Measurements from ENCODE around the gene TYW1B.
A peak's percentile ranks its signal among the peaks of the same experiment; 100 is the strongest.
"Not testable (repeated sequence)": the region's sequence is repeated elsewhere in the genome, so short reads cannot be mapped to it uniquely, and the experiment has no call there.

Gene TYW1B

GRCh38 chr7:72696643-72697042, 131.4 kb downstream of the TYW1B start:
- not testable (repeated sequence) for DNase-seq

GRCh38 chr7:72695482-72695881, 132.5 kb downstream of the TYW1B start:
- not testable (repeated sequence) for DNase-seq

- not testable (repeated sequence) for DNase-seq
These were observed 136.6 kb downstream of the TYW1B start for GRCh38 chr7:72691442-72691841.

GRCh38 chr7:72690177-72690576, 137.8 kb downstream of the TYW1B start:
- not testable (repeated sequence) for DNase-seq

GRCh38 chr7:72689344-72689743, 138.7 kb downstream of the TYW1B start:
- not testable (repeated sequence) for DNase-seq

- DNase-seq = peak; percentile 46
These were observed 146.8 kb downstream of the TYW1B start for GRCh38 chr7:72681211-72681610.

GRCh38 chr7:72676880-72677279, 151.1 kb downstream of the TYW1B start:
- not testable (repeated sequence) for DNase-seq

- DNase-seq = not testable (repeated sequence)
These were observed 151.8 kb downstream of the TYW1B start for GRCh38 chr7:72676086-72676690.

GRCh38 chr7:72675686-72676085, 152.3 kb downstream of the TYW1B start:
- not testable (repeated sequence) for DNase-seq

GRCh38 chr7:72674394-72674793, 153.6 kb downstream of the TYW1B start:
- DNase-seq = no peak

GRCh38 chr7:72670850-72671249, 157.2 kb downstream of the TYW1B start:
- not testable (repeated sequence) for DNase-seq

- DNase-seq = not testable (repeated sequence)
These were observed 159.6 kb downstream of the TYW1B start for GRCh38 chr7:72668435-72668834.

GRCh38 chr7:72667049-72667448, 161.0 kb downstream of the TYW1B start:
- not testable (repeated sequence) for DNase-seq

GRCh38 chr7:72648574-72648973, 179.4 kb downstream of the TYW1B start:
- not testable (repeated sequence) for DNase-seq

- DNase-seq = not testable (repeated sequence)
These were observed 184.3 kb downstream of the TYW1B start for GRCh38 chr7:72643708-72644107.

- DNase-seq = not testable (repeated sequence)
These were observed 186.3 kb downstream of the TYW1B start for GRCh38 chr7:72641485-72642248.

- DNase-seq = not testable (repeated sequence)
These were observed 187.3 kb downstream of the TYW1B start for GRCh38 chr7:72640740-72641139.

- DNase-seq = not testable (repeated sequence)
These were observed 192.6 kb downstream of the TYW1B start for GRCh38 chr7:72635273-72635908.

GRCh38 chr7:72632765-72633292, 195.2 kb downstream of the TYW1B start:
- DNase-seq = not testable (repeated sequence)

GRCh38 chr7:72628375-72628774, 199.6 kb downstream of the TYW1B start:
- DNase-seq = not testable (repeated sequence)

GRCh38 chr7:72626428-72627011, 201.5 kb downstream of the TYW1B start:
- not testable (repeated sequence) for DNase-seq

GRCh38 chr7:72625721-72626423, 202.1 kb downstream of the TYW1B start:
- not testable (repeated sequence) for DNase-seq
